HepG2 (cell line): ENCODE measurements around the gene MC3R. TPM values are rescaled to one million over a fixed set of nuclear protein-coding genes. Genes with fewer than 3 reads are reported as not detected.

Experiments used
- ATAC-seq: fragments of 200-7000 bp; cut with Tn5 transposase; 3 replicates; pipeline ENCODE4 v1.9.1; 2020; ENCODE audit warnings: mild to moderate bottlenecking, moderate library complexity
- BruUV-seq: library from RNA; stranded (reverse); fragments of 400-500 nt; replicated peaks from 2 replicates; lab custom pipeline; 2021; lab: Mats Ljungman, UMichigan
- CTCF ChIA-PET: fragments of 300-600 bp; formaldehyde crosslinking; extraction: SDS; loops from one replicate; lab custom pipeline; 2021; ENCODE audit warnings: low total read pairs, inconsistent platforms, low intra/inter-chr PET ratio; lab: Yijun Ruan, JAX
- POLR2A ChIA-PET: fragments of 350-600 bp; sonication (Branson Sonifier 250); formaldehyde crosslinking; loops from one replicate; lab custom pipeline; 2020; ENCODE audit warnings: antibody characterized with exemption, inconsistent platforms; lab: Yijun Ruan, JAX
- DNase-seq: peaks from one replicate; pipeline ENCODE4 v3.0.0-alpha.2; 2015; ENCODE audit warnings: low spot score
- FAIRE-seq: peaks from 3 replicates; lab custom pipeline; 2011; peaks lifted over from hg19 to GRCh38; lab: Jason Lieb, UNC
- H2AFZ ChIP-seq: one replicate; pipeline ENCODE4 v1.6.1; 2011; ENCODE audit warnings: low read length, inconsistent platforms
- H3K27ac ChIP-seq: fragments of 300-600 bp; 3 replicates; pipeline ENCODE4 v1.8.0; 2011; ENCODE audit warnings: mixed run types, mild to moderate bottlenecking, mixed read lengths, low read length, inconsistent platforms; ENCODE audit not compliant: insufficient read depth; ENCODE audit errors: extremely low read length
- H3K27me3 ChIP-seq, 2 experiments: fragments of 200-600 bp in 1 of 2; 2 replicates in 1 of 2; 3 replicates in 1 of 2; pipeline versions ENCODE4 v1.6.0 to v1.8.0; 2011; ENCODE audit warnings: low read length in 2 of 2, mild to moderate bottlenecking in 2 of 2, moderate library complexity in 2 of 2, inconsistent platforms in 1 of 2; ENCODE audit not compliant: insufficient read depth in 2 of 2, control insufficient read depth in 1 of 2
- H3K36me3 ChIP-seq, 2 experiments: fragments of 200-600 bp in 1 of 2; replicated peaks in 1 of 2; 2 replicates in 1 of 2; 3 replicates in 1 of 2; pipeline versions ENCODE4 v1.5.1 to v1.8.0; 2011; ENCODE audit warnings: low read length in 2 of 2, inconsistent platforms in 1 of 2; ENCODE audit not compliant: insufficient read depth in 2 of 2, control insufficient read depth in 1 of 2
- H3K4me1 ChIP-seq: 2 replicates; pipeline ENCODE4 v1.5.1; 2012; ENCODE audit warnings: low read length, inconsistent platforms; ENCODE audit not compliant: insufficient read depth
- H3K4me2 ChIP-seq: 2 replicates; pipeline ENCODE4 v1.6.0; 2011; ENCODE audit warnings: low read depth, low read length, inconsistent platforms
- H3K4me3 ChIP-seq, 3 experiments: fragments of 200-600 bp in 1 of 3; sonication (generic), shearing (Covaris generic) in 1 of 3; replicated peaks in 1 of 3; 2 replicates each; pipeline ENCODE4 v1.5.1; 2011 to 2016; ENCODE audit warnings: low read length in 3 of 3, inconsistent platforms in 2 of 3, low read depth in 2 of 3, mild to moderate bottlenecking in 2 of 3, control low read depth in 1 of 3, mixed read lengths in 1 of 3; ENCODE audit not compliant: insufficient read depth in 1 of 3
- H3K79me2 ChIP-seq: one replicate; pipeline ENCODE4 v1.6.1; 2011; ENCODE audit warnings: low read length, inconsistent platforms; ENCODE audit not compliant: insufficient read depth
- H3K9ac ChIP-seq: 2 replicates; pipeline ENCODE4 v1.6.0; 2011; ENCODE audit warnings: mild to moderate bottlenecking, low read depth, low read length, inconsistent platforms; ENCODE audit not compliant: insufficient read depth
- H3K9me3 ChIP-seq: 2 replicates; pipeline ENCODE4 v1.5.1; 2012; ENCODE audit warnings: mild to moderate bottlenecking, low read length
- H4K20me1 ChIP-seq: 2 replicates; pipeline ENCODE4 v1.6.0; 2011; ENCODE audit warnings: inconsistent platforms, mild to moderate bottlenecking, low read length, moderate library complexity; ENCODE audit not compliant: insufficient read depth
- ELF3 ChIP-seq: IDR thresholded peaks from 2 replicates; pipeline ENCODE4 v1.6.1; 2016; ENCODE audit warnings: missing genetic modification reagents, missing compliant biosample characterization
- FLYWCH1 ChIP-seq: sonication (generic); formaldehyde crosslinking; IDR thresholded peaks from 2 replicates; pipeline ENCODE4 v1.8.1; 2023; ENCODE audit warnings: mild to moderate bottlenecking, missing genetic modification reagents
- PHF20 ChIP-seq: sonication (generic); formaldehyde crosslinking; IDR thresholded peaks from 2 replicates; pipeline ENCODE4 v1.5.0; 2020; ENCODE audit warnings: mild to moderate bottlenecking, missing genetic modification reagents
- RNF2 ChIP-seq: fragments of 450-650 bp; conservative IDR thresholded peaks from 2 replicates; pipeline ENCODE4 v1.6.1; 2016; ENCODE audit warnings: low read depth
- ZNF136 ChIP-seq: sonication (generic); formaldehyde crosslinking; IDR thresholded peaks from 2 replicates; pipeline ENCODE4 v1.8.1; 2022; ENCODE audit warnings: low read depth, mild to moderate bottlenecking, moderate library complexity, missing genetic modification reagents
- ZNF180 ChIP-seq: sonication (generic); formaldehyde crosslinking; IDR thresholded peaks from 2 replicates; pipeline ENCODE4 v1.4.0; 2020; ENCODE audit warnings: low read depth, missing genetic modification reagents, borderline replicate concordance
- ZNF253 ChIP-seq: sonication (generic); formaldehyde crosslinking; IDR thresholded peaks from 2 replicates; pipeline ENCODE4 v1.8.0; 2022; ENCODE audit warnings: mild to moderate bottlenecking, missing genetic modification reagents, borderline replicate concordance
- ZNF337 ChIP-seq: sonication (generic); formaldehyde crosslinking; IDR thresholded peaks from 2 replicates; pipeline ENCODE4 v1.5.1; 2020; ENCODE audit warnings: missing genetic modification reagents, low read depth, mild to moderate bottlenecking, borderline replicate concordance
- ZNF432 ChIP-seq: sonication (generic); formaldehyde crosslinking; IDR thresholded peaks from 2 replicates; pipeline ENCODE4 v1.5.0; 2020; ENCODE audit warnings: missing genetic modification reagents, mild to moderate bottlenecking, borderline replicate concordance
- ZNF644 ChIP-seq: IDR thresholded peaks from 2 replicates; pipeline ENCODE4 v1.6.1; 2016; ENCODE audit warnings: low read depth
- ZNF883 ChIP-seq: sonication (generic); formaldehyde crosslinking; IDR thresholded peaks from 2 replicates; pipeline ENCODE4 v1.5.1; 2020; ENCODE audit warnings: mild to moderate bottlenecking, missing genetic modification reagents; ENCODE audit errors: not compliant biosample characterization
- WGBS: methylation state at CpG from one replicate; pipeline ENCODE4 v1.1.6; 2017; ENCODE audit warnings: low lambda C conversion rate; 5-methylcytosine and 5-hydroxymethylcytosine counted together
- in situ Hi-C: cut with HindIII; loops from 2 replicates; pipeline ENCODE4 v1.10.0; 2017; ENCODE audit warnings: low pct_unique_long_range_greater_than_20kb; ENCODE audit not compliant: extremely low pct_ligation_motif_present
- intact Hi-C: fragments of 100-400 bp; cut with micrococcal nuclease; formaldehyde crosslinking; loops from one replicate; pipeline ENCODE4 v1.10.0; 2022; ENCODE audit not compliant: unreplicated experiment
- polyA plus RNA-seq, 8 experiments: library from polyadenylated mRNA; depleted of rRNA in 3 of 8; stranded (reverse) in 7 of 8; unstranded in 1 of 8; fragments of >200 nt; fragmentation: Illumina TruSeq in 4 of 8; extraction: Trizol in 4 of 8; gene quantifications; 2 replicates each; pipeline versions ENCODE4 v1.2.1 to v1.2.3, GENCODE V29; 2011 to 2016; ENCODE audit warnings: low read depth in 4 of 8, missing spikeins in 1 of 8, mixed read lengths in 1 of 8; ENCODE audit not compliant: insufficient read depth in 1 of 8
- total RNA-seq, 5 experiments: library from RNA; depleted of rRNA; stranded (reverse); fragments of >200 nt; fragmentation: Illumina TruSeq; extraction: Trizol; gene quantifications; 2 replicates each; pipeline ENCODE4 v1.2.3, GENCODE V29; 2016; ENCODE audit warnings: low read depth in 1 of 5

MC3R gene
- total and polyA plus RNA-seq, 2 of the 13 experiments (the other 11 are each of a cell fraction or from before 2014, with no cell fraction given) = not detected

GRCh38 chr20:56257604-56258003 is 9.1 kb downstream of the MC3R start:
- no peak overlapping the region for H3K9ac ChIP-seq
- FAIRE-seq (no peak), DNase-seq (no peak), ATAC-seq (no peak)
- H3K27ac ChIP-seq = no peak overlapping the region
- ChIA-PET POLR2A (no interaction called here), CTCF (no interaction called here)
- H3K36me3 ChIP-seq = no peaks in the 10 kb centered on the region
- no peaks in the 10 kb centered on the region for H3K79me2 ChIP-seq
- no peaks in the 10 kb centered on the region for H3K4me1 ChIP-seq
- intact Hi-C loops (no loop called here), in situ Hi-C loops (loop anchor here (5.0 kb wide), 1 partner anchor 1575 kb away; no protein-coding TSS in a partner anchor)
- no peaks in the 10 kb centered on the region for H4K20me1 ChIP-seq
- no peaks in the 10 kb centered on the region for H3K9me3 ChIP-seq
- H3K4me3 ChIP-seq = no peak overlapping the region
- BruUV-seq = no TSS peak
- H3K4me2 ChIP-seq = no peak overlapping the region
- peaks cover 0 to 3% of the 10 kb centered on the region in 2 experiments; a peak in 1 of 5 replicates for H3K27me3 ChIP-seq
- no peak overlapping the region for H2AFZ ChIP-seq
- WGBS = 0% methylated on average over 7 of the region's 7 CpGs
- TF ChIP-seq ZNF180 (CRISPR knock-in tag) = no peak

- CTCF ChIA-PET = no interaction called here
- H3K27ac ChIP-seq = no peak overlapping the region
- in situ Hi-C loops = loop anchor here (5.0 kb wide), 1 partner anchor 1578 kb away; no protein-coding TSS in a partner anchor
- ATAC-seq (no peak), FAIRE-seq (no peak)
- no peak for TF ChIP-seq RNF2
- no peak for TF ChIP-seq ELF3
- TF ChIP-seq ZNF432 (CRISPR knock-in tag) = no peak
- TF ChIP-seq ZNF883 (CRISPR knock-in tag) = no peak
- no peak for TF ChIP-seq ZNF644 (CRISPR knock-in tag)
- TF ChIP-seq ZNF136 = no peak
- TF ChIP-seq ZNF337 (CRISPR knock-in tag) = no peak
- TF ChIP-seq FLYWCH1 = no peak
- TF ChIP-seq PHF20 = no peak
- TF ChIP-seq ZNF253 (CRISPR knock-in tag) = no peak
- TF ChIP-seq, all 625 proteins: peak for 0
- Histone ChIP-seq H3K79me2 (no peaks in the 10 kb centered on the region), H3K36me3 (no peaks in the 10 kb centered on the region), H3K4me3 (no peak overlapping the region), H3K27me3 (peaks cover 0 to 3% of the 10 kb centered on the region in 2 experiments; a peak in 1 of 5 replicates), H2AFZ (no peak overlapping the region), H3K4me1 (no peaks in the 10 kb centered on the region), H3K4me2 (no peak overlapping the region), H3K9ac (no peak overlapping the region), H3K9me3 (no peaks in the 10 kb centered on the region), H4K20me1 (no peaks in the 10 kb centered on the region)
- intact Hi-C loops = no loop called here
- DNase-seq = no peak
- POLR2A ChIA-PET = no interaction called here
- BruUV-seq = no TSS peak
- WGBS = 3% methylated on average over 2 of the region's 2 CpGs
These were observed 11.4 kb downstream of the MC3R start for GRCh38 chr20:56259948-56260347.
